NCI-H69 (cell line): ENCODE results near the gene TTLL11.
"Not testable (repeated sequence)": the region's sequence is repeated elsewhere in the genome, so short reads cannot be mapped to it uniquely, and the experiment has no call there.

Experiments used
- DNase-seq: peaks from one replicate; lab custom pipeline; 2025; lab: John Stamatoyannopoulos, UW

Gene TTLL11

GRCh38 chr9:121902461-121903135, 190.5 kb downstream of the TTLL11 start:
- no peak for DNase-seq

GRCh38 chr9:121901616-121902015, 191.5 kb downstream of the TTLL11 start:
- DNase-seq = no peak

- no peak for DNase-seq
Observed at GRCh38 chr9:121900163-121900562, 192.9 kb downstream of the TTLL11 start.

DNA sequence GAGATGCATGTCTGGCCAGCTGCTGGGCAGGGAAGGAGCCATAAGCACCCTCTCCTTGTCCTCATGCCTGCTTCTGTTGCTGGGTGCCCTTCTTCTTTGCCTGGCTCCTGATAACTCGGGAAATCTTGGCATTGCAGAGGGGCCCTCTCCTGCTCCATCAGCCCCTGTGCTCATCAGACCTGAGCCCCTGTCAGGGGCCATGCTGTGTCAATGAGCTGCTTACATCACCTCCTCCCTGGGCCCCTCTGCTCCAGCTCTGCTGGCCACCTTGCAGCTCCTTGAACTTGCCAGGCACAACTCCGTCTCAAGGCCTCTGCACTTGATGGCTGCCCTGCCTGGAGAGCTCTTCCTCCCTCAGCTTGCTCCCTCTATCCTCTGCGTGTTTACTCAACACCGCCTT, 194.3 kb downstream of the TTLL11 start:
- DNase-seq = no peak

DNA sequence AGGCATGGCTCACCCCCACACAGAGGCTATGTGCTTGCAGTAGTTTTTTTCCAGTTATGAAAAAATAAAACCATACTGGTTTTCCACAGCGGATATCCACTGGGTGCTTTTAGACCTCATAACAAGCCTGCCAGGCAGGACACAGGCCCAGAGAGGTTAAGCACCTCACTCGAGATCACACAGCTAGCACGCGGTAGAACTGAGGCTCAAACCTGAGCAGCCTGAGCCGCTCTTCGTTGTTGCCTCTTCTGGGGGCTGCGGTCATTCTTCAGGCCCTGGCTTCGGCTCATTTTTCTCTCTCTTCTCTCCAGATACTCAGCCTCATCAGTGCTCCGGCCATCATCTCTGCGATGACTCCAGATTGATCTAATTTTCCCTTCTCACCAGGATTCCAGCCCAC, 196.0 kb downstream of the TTLL11 start:
- no peak for DNase-seq

- DNase-seq = no peak
Observed at GRCh38 chr9:121896545-121896943, 196.6 kb downstream of the TTLL11 start.

DNA sequence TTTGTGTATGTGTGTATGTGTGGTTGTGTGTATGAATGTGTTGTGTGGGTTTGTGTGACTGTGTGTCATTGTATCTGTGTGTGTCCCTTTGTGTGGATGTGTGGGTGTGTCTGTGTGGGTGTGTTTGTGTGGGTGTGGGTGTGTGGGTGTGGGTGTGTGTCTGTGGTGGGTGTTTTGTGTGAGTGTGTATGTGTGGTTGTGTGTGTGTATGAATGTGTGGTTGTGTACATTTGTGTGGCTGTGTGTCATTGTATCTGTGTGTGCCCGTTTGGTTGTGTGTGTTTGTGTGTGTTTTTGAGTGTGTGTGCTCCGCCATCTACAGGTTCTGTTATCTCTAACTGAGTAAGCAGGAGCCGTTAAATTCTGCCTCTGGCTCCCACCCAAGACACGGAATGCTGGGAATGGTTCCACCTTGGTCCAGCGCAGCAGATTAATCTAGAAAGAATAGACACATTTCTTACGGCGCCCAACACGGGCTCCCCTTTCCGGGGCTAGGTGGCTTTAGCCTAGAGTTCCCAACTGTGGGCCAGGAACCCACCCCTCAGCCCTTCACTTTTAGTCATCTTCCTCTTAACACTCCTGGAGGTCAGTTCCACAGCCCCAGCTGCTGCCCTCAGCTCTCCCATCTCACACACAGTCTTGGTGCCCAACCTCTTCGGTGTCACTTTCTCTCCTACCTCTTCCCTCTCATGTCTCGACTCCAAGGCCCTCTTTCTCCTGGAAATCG, 197.1 kb downstream of the TTLL11 start:
- DNase-seq = peak; percentile 20

- no peak for DNase-seq
Observed at GRCh38 chr9:121895358-121895757, 197.8 kb downstream of the TTLL11 start.

GRCh38 chr9:121894380-121894779, 198.7 kb downstream of the TTLL11 start:
- not testable (repeated sequence) for DNase-seq

DNA sequence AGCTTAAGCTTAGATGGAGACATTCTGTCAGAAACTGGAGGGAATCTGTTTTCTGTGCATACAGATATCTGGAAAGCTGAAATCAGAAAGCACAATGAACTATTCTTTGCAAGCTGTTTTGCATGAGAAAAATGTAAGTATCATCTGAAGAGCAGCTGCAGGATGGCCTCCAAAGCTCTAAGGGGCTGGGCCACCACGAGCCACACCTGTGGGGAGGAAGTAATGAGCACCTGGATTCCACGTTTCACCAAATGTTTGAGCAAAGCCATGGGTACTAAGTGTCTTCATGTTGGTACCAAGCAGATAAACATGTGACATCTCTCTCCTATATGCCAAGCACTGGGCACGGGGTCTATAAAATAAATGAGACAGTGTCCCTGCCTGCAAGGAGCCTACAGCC, 199.3 kb downstream of the TTLL11 start:
- no peak for DNase-seq

- no peak for DNase-seq
Observed at GRCh38 chr9:121892706-121893105, 200.4 kb downstream of the TTLL11 start.

GRCh38 chr9:121890746-121891145, 202.4 kb downstream of the TTLL11 start:
- DNase-seq = no peak

DNA sequence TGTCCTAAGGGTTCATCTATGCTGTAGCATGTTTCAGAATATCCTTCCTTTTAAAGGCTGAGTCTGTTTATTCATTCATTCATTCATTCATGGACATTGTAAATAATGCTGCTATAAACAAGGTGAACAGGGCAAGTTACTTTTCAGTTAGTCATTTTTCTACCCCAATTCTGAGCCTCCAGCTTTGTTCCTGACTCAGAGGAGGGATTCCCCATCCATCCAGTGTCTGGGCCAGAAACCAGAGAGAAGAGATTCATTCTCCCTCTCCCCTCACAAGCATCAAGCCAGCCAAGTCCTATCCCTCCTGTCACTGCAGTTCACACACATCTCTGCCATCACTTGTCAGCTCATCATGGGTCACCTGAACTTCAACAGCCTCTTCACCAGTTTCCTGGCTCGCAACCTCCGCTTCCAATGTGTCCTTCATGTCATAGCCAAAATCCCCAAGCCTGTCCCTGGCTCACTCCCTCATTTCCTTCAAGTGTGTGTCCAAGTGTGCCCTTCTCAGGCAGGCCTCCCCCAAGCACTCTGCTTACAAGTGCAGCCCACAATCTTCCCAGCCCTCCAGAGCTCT, 203.0 kb downstream of the TTLL11 start:
- no peak for DNase-seq

- DNase-seq = peak; percentile 16
Observed at GRCh38 chr9:121888438-121888775, 204.7 kb downstream of the TTLL11 start.

DNA sequence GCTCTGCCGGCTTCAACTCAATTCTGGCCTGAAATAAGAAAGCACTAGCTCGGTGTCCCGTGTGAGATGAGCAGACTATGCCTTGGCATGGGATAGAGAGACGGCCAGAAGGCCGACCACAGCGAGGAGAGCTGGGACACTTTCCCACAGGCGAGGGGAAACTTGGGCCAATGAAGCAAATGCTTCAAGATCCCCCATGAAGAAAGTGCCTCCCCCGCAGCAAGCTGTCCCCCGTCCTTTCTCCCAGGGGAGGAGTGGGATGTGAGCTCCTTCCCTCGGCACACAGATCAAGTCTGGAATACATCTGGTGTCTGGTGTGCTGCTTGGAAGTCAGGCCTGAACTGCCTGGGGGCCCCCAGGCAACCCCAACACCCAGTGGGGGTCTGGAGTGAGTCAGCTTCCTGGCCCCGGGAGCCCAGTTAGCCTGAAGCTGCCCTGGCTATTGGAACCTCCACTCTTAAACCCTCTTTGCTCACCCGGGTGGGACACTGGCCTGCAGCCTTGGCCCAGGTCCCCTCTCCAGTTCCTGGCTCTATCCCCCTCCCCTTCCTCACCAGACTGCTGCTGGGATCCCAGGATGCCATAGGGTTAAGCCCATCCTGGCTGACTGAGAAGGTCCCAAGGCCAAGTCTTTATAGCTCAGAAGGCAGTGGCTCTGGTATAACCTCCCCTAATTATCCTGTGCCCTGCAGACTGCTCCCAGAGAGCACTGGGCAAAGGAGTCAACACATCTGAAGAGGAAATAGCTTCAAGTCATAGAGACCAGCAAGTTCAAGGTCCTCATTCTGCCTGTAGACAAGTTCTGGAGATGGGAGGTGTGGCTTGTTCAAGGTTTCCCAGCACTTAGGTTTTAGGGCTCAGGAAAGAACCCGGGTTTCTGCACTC, 205.3 kb downstream of the TTLL11 start:
- DNase-seq = peak; percentile 57

GRCh38 chr9:121886759-121887485, 206.2 kb downstream of the TTLL11 start:
- DNase-seq = peak; percentile 33

GRCh38 chr9:121885345-121885901, 207.7 kb downstream of the TTLL11 start:
- no peak for DNase-seq

DNA sequence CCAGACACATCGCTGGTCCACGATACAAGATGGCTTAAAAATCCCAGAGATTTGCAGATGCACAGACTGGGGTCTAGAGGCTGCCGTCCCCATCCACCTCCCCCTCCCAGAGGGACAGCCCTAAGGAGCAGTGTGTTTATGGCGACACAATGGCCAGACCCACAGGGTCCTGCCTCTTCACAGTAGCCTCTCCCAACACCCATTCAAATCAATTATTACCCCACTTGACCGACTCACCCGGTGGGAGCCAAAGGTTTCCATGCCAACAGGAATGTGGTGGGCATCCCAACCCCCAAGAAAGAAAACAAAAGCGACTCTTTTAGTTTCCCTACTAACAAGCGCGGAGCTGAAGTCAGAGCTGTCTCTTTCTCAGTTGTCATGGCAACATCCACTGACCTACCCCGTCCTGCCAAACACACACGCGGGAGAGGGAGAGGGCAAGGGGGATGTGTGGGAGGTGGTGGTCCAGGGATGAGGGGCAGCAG, 209.0 kb downstream of the TTLL11 start:
- DNase-seq = no peak

DNA sequence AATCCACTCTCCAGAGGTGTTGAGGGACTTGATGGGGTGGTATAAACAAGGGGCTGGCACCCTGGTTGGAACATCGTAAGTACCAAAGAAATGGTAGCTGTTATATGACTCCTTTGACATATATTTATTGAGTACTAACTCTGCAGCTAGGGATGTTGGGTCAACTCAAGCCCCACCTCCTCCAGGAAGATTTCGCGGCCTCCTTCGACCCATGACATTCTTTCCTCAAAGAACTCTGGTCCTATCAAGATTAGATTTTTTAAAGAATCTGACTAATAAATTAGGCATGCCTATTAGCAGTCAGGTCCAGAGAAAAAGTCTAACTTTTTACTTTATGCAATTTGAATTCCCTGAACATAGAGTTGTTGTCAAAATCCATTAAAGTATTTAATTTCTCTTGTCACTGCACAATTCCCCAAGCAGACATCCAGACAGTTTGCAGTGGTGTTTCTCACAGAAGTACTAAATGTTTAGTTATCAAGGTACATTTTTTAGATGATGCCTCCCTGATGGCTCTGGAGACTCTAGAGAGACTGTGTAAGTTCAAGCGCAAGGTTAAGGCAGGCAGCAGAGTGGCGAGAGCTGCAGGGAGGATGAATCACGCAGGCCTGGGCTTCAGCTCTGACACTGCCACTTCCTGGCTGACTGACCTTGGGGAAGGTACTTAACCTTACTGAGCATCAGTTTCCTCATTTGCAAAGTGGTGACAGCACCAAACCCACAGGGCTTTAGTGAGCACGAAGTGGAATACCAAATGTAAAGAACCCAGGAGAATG, 209.6 kb downstream of the TTLL11 start:
- DNase-seq = no peak

DNA sequence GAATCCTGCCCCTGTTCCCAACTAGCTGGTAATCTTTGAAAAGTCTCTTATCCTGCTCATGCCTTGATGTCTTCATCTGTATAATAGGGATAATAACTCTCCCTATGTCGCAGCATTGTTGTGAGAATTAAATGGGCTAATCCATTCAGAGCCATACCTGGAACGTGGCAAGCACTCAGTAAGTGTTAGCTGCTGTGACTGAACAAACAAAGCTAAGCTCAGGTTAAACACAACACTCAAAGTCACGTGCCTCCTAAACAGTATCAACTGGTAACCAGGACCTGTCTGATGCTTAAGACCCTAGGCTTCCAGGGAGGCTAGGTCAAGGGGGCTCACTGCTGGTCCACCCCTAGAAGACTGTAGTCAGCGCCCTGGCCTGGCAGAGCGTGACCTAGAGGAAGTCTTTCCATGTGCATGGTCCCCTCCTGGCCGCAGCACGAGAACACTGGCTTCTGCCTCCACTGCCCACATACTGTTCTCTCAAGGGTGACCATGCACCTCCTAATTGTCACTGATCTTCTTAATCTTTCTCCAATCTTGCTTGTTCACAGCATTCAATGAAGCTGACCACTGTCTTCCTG, 211.1 kb downstream of the TTLL11 start:
- peak; percentile 84 for DNase-seq
